ENCODE results near the gene SMAD6. TPM values are rescaled to one million over a fixed set of nuclear protein-coding genes. Genes with fewer than 3 reads are reported as not detected.

SMAD6 gene
- total RNA-seq, 6 experiments from 2014 or later: 10.5 to 17.2 (median 12.3) TPM

- Histone ChIP-seq H3K9me3 (no peaks in the 10 kb centered on the region), H3K27me3 (no peaks in the 10 kb centered on the region), H3K4me3 (no peak overlapping the region), H3K4me1 (peaks cover 0 to 20% (median 7%) of the 10 kb centered on the region in 4 donors), H3K36me3 (no peaks in the 10 kb centered on the region), H3K27ac (peak overlapping the region in 2 of 3 donors; percentile 3 to 59)
- intact Hi-C loops (cut with DNase I): no loop called here
- 32% methylated on average over 11 of the region's 11 CpGs for WGBS (ENCODE audit: insufficient coverage, low coverage, low lambda C conversion rate, missing lambda C conversion rate)
- DNase-seq (peak; percentile 55 to 89 (median 81)), ATAC-seq (peak; percentile 80 to 87 (median 85))
- TF ChIP-seq POLR2A (IDR thresholded peaks at IDR 0.05) (no peak), CTCF (IDR thresholded peaks at IDR 0.05) (no peak)
These were observed 31.9 kb downstream of the SMAD6 start for GRCh38 chr15:66733976-66734375.

- ATAC-seq: peak; percentile 68 to 86 (median 72)
- 68% methylated on average over 6 of the region's 10 CpGs for WGBS (ENCODE audit: insufficient coverage, low coverage, low lambda C conversion rate, missing lambda C conversion rate)
- H3K27ac ChIP-seq: peak overlapping the region in 1 of 3 donors; percentile 59
- no peak overlapping the region for H3K4me3 ChIP-seq
- H3K9me3 ChIP-seq: no peaks in the 10 kb centered on the region
- intact Hi-C loops (cut with DNase I): no loop called here
- no peaks in the 10 kb centered on the region for H3K36me3 ChIP-seq
- TF ChIP-seq CTCF (IDR thresholded peaks at IDR 0.05): no peak
- no peak for TF ChIP-seq POLR2A (IDR thresholded peaks at IDR 0.05)
- no peaks in the 10 kb centered on the region for H3K27me3 ChIP-seq
- H3K4me1 ChIP-seq: peaks cover 0 to 20% (median 7%) of the 10 kb centered on the region in 4 donors
- DNase-seq: peak; percentile 46 to 91 (median 83)
These were observed 33.2 kb downstream of the SMAD6 start for GRCh38 chr15:66734961-66735908.

- Histone ChIP-seq H3K4me1 (peaks cover 0 to 20% (median 7%) of the 10 kb centered on the region in 4 donors), H3K36me3 (no peaks in the 10 kb centered on the region), H3K9me3 (no peaks in the 10 kb centered on the region), H3K27me3 (no peaks in the 10 kb centered on the region), H3K27ac (no peak overlapping the region), H3K4me3 (no peak overlapping the region)
- DNase-seq (peak in 2 of 3 donors; percentile 19 to 22), ATAC-seq (no peak)
- intact Hi-C loops (cut with DNase I): no loop called here
- WGBS (ENCODE audit: insufficient coverage, low coverage, low lambda C conversion rate, missing lambda C conversion rate): 56% methylated on average over 8 of the region's 9 CpGs
- TF ChIP-seq CTCF (IDR thresholded peaks at IDR 0.05): no peak
- TF ChIP-seq POLR2A (IDR thresholded peaks at IDR 0.05): no peak
These were observed 33.9 kb downstream of the SMAD6 start for GRCh38 chr15:66735909-66736305.

GRCh38 chr15:66737243-66738010 is 35.4 kb downstream of the SMAD6 start:
- intact Hi-C loops (cut with DNase I): no loop called here
- Histone ChIP-seq H3K27me3 (no peaks in the 10 kb centered on the region), H3K9me3 (no peaks in the 10 kb centered on the region), H3K4me3 (no peak overlapping the region), H3K36me3 (no peaks in the 10 kb centered on the region), H3K27ac (no peak overlapping the region), H3K4me1 (peaks cover 0 to 20% (median 7%) of the 10 kb centered on the region in 4 donors)
- DNase-seq (peak in 2 of 3 donors; percentile 10 to 31), ATAC-seq (no peak)
- 65% methylated on average over 7 of the region's 11 CpGs for WGBS (ENCODE audit: insufficient coverage, low coverage, low lambda C conversion rate, missing lambda C conversion rate)
- no peak for TF ChIP-seq CTCF (IDR thresholded peaks at IDR 0.05)
- no peak for TF ChIP-seq POLR2A (IDR thresholded peaks at IDR 0.05)

All from right lobe of liver (tissue), 6 donors.